ENCODE results near the gene TMEM114. TPM values are rescaled to one million over a fixed set of nuclear protein-coding genes. Genes with fewer than 3 reads are reported as not detected.

The TMEM114 gene
- total RNA-seq (2022), result not detected in 2 replicates
- percentile 4 among the genes with signal in this experiment for Bru-seq, nascent RNA
- percentile 4 among the genes with signal in this experiment for BruChase-seq, experiment 1, labeled RNA remaining after a 2-hour chase
- not detected for BruChase-seq, experiment 2, labeled RNA remaining after a 6-hour chase
- long read RNA-seq, result 0 reads

GRCh38 chr16:8589900-8590688 is at the start of gene TMEM114:
TSS of gene TMEM114 (minus strand) at chr16:8590511. CDS start at chr16:8589838, 673 bp downstream.
- intact Hi-C loops (cut with micrococcal nuclease; ENCODE audit: unreplicated experiment), result no loop called here
- Mint-ChIP-seq H3K9me3 (ENCODE audit: unreplicated experiment) (no peaks in the 10 kb centered on the region), H3K27ac (ENCODE audit: unreplicated experiment) (no peak within 1 kb of the TSS), H3K36me3 (ENCODE audit: insufficient read depth, unreplicated experiment) (no peaks in the 10 kb centered on the region), H3K4me1 (ENCODE audit: low read depth, unreplicated experiment) (no peaks in the 10 kb centered on the region), H3K27me3 (ENCODE audit: insufficient read depth, unreplicated experiment) (peaks cover 2% of the 10 kb centered on the region), H3K4me3 (ENCODE audit: unreplicated experiment) (no peak within 1 kb of the TSS)
- no TSS peak for BruUV-seq (replicated peaks)
- Histone ChIP-seq H3K27me3 (replicated peaks; ENCODE audit: control insufficient read depth, insufficient read depth, low read length) (no peaks in the 10 kb centered on the region), H3K4me3 (ENCODE audit: low read depth, low read length) (no peak within 1 kb of the TSS), H3K4me1 (no peaks in the 10 kb centered on the region), H3K36me3 (ENCODE audit: control insufficient read depth, insufficient read depth, low read length) (no peaks in the 10 kb centered on the region), H3K9me3 (no peaks in the 10 kb centered on the region)
- CTCF ChIA-PET, result no interaction called here
- POLR2A ChIA-PET, result interaction anchor here (0.5 kb wide), 1 partner anchor 220 kb away, joined by 5 read pairs; no protein-coding TSS in a partner anchor
- TF ChIP-seq CTCF (IDR thresholded peaks at IDR 0.05; ENCODE audit: insufficient read depth in 1 of 2, low read depth in 1 of 2, low read length in 1 of 2, severe bottlenecking in 1 of 2, unreplicated experiment in 1 of 2), result no peak
- DNase-seq, result no peak

- CTCF ChIA-PET, result no interaction called here
- no peak for DNase-seq
- Histone ChIP-seq H3K27me3 (replicated peaks; ENCODE audit: control insufficient read depth, insufficient read depth, low read length) (no peaks in the 10 kb centered on the region), H3K4me3 (ENCODE audit: low read depth, low read length) (no peak overlapping the region), H3K9me3 (no peaks in the 10 kb centered on the region), H3K4me1 (no peaks in the 10 kb centered on the region), H3K36me3 (ENCODE audit: control insufficient read depth, insufficient read depth, low read length) (peaks cover 6% of the 10 kb centered on the region)
- Mint-ChIP-seq H3K9me3 (ENCODE audit: unreplicated experiment) (no peaks in the 10 kb centered on the region), H3K36me3 (ENCODE audit: insufficient read depth, unreplicated experiment) (peaks cover 80% of the 10 kb centered on the region), H3K4me3 (ENCODE audit: unreplicated experiment) (no peak overlapping the region), H3K27me3 (ENCODE audit: insufficient read depth, unreplicated experiment) (no peaks in the 10 kb centered on the region), H3K4me1 (ENCODE audit: low read depth, unreplicated experiment) (no peaks in the 10 kb centered on the region), H3K27ac (ENCODE audit: unreplicated experiment) (no peak overlapping the region)
- no TSS peak for BruUV-seq (replicated peaks)
- TF ChIP-seq CTCF (IDR thresholded peaks at IDR 0.05; ENCODE audit: insufficient read depth in 1 of 2, low read depth in 1 of 2, low read length in 1 of 2, severe bottlenecking in 1 of 2, unreplicated experiment in 1 of 2), result no peak
- POLR2A ChIA-PET, result no interaction called here
- intact Hi-C loops (cut with micrococcal nuclease; ENCODE audit: unreplicated experiment), result no loop called here
Measured at GRCh38 chr16:8639694-8640093, 49.4 kb upstream of the TMEM114 start.

- intact Hi-C loops (cut with micrococcal nuclease; ENCODE audit: unreplicated experiment), result loop anchor here (1.0 kb wide), 1 partner anchor 63 kb away; no protein-coding TSS in a partner anchor
- H3K27ac Mint-ChIP-seq (ENCODE audit: unreplicated experiment), result no peak overlapping the region
- peaks cover 4% of the 10 kb centered on the region for H3K36me3 ChIP-seq (ENCODE audit: control insufficient read depth, insufficient read depth, low read length)
Measured at GRCh38 chr16:8634991-8635736, 44.9 kb upstream of the TMEM114 start.

More at GRCh38 chr16:8634991-8635736, 44.9 kb upstream of the TMEM114 start:
- BruUV-seq (replicated peaks), result no TSS peak
- no peaks in the 10 kb centered on the region for H3K9me3 Mint-ChIP-seq (ENCODE audit: unreplicated experiment)
- Histone ChIP-seq H3K4me1 (no peaks in the 10 kb centered on the region), H3K27me3 (replicated peaks; ENCODE audit: control insufficient read depth, insufficient read depth, low read length) (no peaks in the 10 kb centered on the region), H3K9me3 (no peaks in the 10 kb centered on the region), H3K4me3 (ENCODE audit: low read depth, low read length) (no peak overlapping the region)
- H3K4me1 Mint-ChIP-seq (ENCODE audit: low read depth, unreplicated experiment), result no peaks in the 10 kb centered on the region
- H3K27me3 Mint-ChIP-seq (ENCODE audit: insufficient read depth, unreplicated experiment), result no peaks in the 10 kb centered on the region
- peaks cover 60% of the 10 kb centered on the region for H3K36me3 Mint-ChIP-seq (ENCODE audit: insufficient read depth, unreplicated experiment)
- ChIA-PET POLR2A (no interaction called here), CTCF (interaction anchor here (0.6 kb wide), 1 partner anchor 285 kb away, joined by 3 read pairs; no protein-coding TSS in a partner anchor)
- DNase-seq, result peak in 1 of 2 experiments; percentile 15
- no peak overlapping the region for H3K4me3 Mint-ChIP-seq (ENCODE audit: unreplicated experiment)
- peak; percentile 31 to 69 for TF ChIP-seq CTCF (IDR thresholded peaks at IDR 0.05; ENCODE audit: insufficient read depth in 1 of 2, low read depth in 1 of 2, low read length in 1 of 2, severe bottlenecking in 1 of 2, unreplicated experiment in 1 of 2)

Data from Caco-2 (cell line).